KMS-11 (cell line): ENCODE data around the gene DHX35.

ENCODE experiments used
- H2AFZ ChIP-seq: fragments of 200-600 bp; sonication (generic); 2 replicates; pipeline ENCODE4 v1.6.1; 2016; ENCODE audit warnings: antibody characterized with exemption, mixed run types, low read depth
- H3K27ac ChIP-seq: fragments of 200-600 bp; sonication (generic); 2 replicates; pipeline ENCODE4 v1.6.1; 2016; ENCODE audit warnings: mild to moderate bottlenecking, mixed run types
- H3K27me3 ChIP-seq: fragments of 200-600 bp; sonication (generic); 2 replicates; pipeline ENCODE4 v1.6.1; 2017; ENCODE audit warnings: mild to moderate bottlenecking, low read depth, mixed run types, moderate library complexity; ENCODE audit not compliant: insufficient read depth
- H3K36me3 ChIP-seq: fragments of 200-600 bp; sonication (generic); 2 replicates; pipeline ENCODE4 v1.6.1; 2017; ENCODE audit warnings: mild to moderate bottlenecking, mixed run types; ENCODE audit not compliant: insufficient read depth
- H3K4me1 ChIP-seq: fragments of 200-600 bp; sonication (generic); 2 replicates; pipeline ENCODE4 v1.6.1; 2016; ENCODE audit warnings: mild to moderate bottlenecking, low read depth, mixed run types; ENCODE audit not compliant: poor library complexity, severe bottlenecking
- H3K4me2 ChIP-seq: fragments of 200-600 bp; sonication (generic); 2 replicates; pipeline ENCODE4 v1.7.0; 2016; ENCODE audit warnings: mild to moderate bottlenecking, mixed run types
- H3K4me3 ChIP-seq: fragments of 200-600 bp; sonication (generic); IDR thresholded peaks from 2 replicates; pipeline ENCODE4 v1.6.1; 2017; ENCODE audit warnings: low read depth, low read length, mixed read lengths; ENCODE audit not compliant: insufficient read depth
- H3K79me2 ChIP-seq: fragments of 200-600 bp; sonication (generic); 2 replicates; pipeline ENCODE4 v1.6.1; 2016; ENCODE audit warnings: low read depth, mixed run types; ENCODE audit not compliant: insufficient read depth
- H3K9ac ChIP-seq: fragments of 200-600 bp; sonication (generic); 2 replicates; pipeline ENCODE4 v1.6.1; 2016; ENCODE audit warnings: mild to moderate bottlenecking, mixed run types
- H4K20me1 ChIP-seq: fragments of 200-600 bp; sonication (generic); 2 replicates; pipeline ENCODE4 v1.6.1; 2016; ENCODE audit warnings: mild to moderate bottlenecking, mixed run types; ENCODE audit not compliant: insufficient read depth
- CTCF ChIP-seq: fragments of 200-600 bp; sonication (generic); conservative IDR thresholded peaks from 2 replicates; pipeline ENCODE4 v1.6.1; 2017; ENCODE audit warnings: low read depth, mild to moderate bottlenecking, antibody characterized with exemption, low read length, moderate library complexity, mixed read lengths

DHX35 gene

GRCh38 chr20:39010496-39010895, 48.4 kb downstream of the DHX35 start:
- H3K36me3 ChIP-seq: 0 out of 2 replicates have a peak, but pooled peaks cover 4% of the 10 kb centered on the region
- no peak overlapping the region for H3K4me2 ChIP-seq
- no peak overlapping the region for H3K27ac ChIP-seq
- no peaks in the 10 kb centered on the region for H3K27me3 ChIP-seq
- no peaks in the 10 kb centered on the region for H3K79me2 ChIP-seq
- no peak overlapping the region for H3K4me3 ChIP-seq
- H2AFZ ChIP-seq: no peak overlapping the region
- no peak overlapping the region for H3K9ac ChIP-seq
- no peaks in the 10 kb centered on the region for H4K20me1 ChIP-seq
- no peak for TF ChIP-seq CTCF
- H3K4me1 ChIP-seq: peaks cover 9% of the 10 kb centered on the region

- TF ChIP-seq CTCF: no peak
- H3K4me2 ChIP-seq: no peak overlapping the region
- H3K36me3 ChIP-seq: 0 out of 2 replicates have a peak, but pooled peaks cover 5% of the 10 kb centered on the region
Measured at GRCh38 chr20:39013662-39014109, 51.5 kb downstream of the DHX35 start.

GRCh38 chr20:39016041-39016440, 53.9 kb downstream of the DHX35 start:
- H4K20me1 ChIP-seq: peaks cover 4% of the 10 kb centered on the region; the same call in 1 of the 2 replicates
- H3K27ac ChIP-seq: no peak overlapping the region
- no peak overlapping the region for H3K4me3 ChIP-seq
- H3K4me1 ChIP-seq: peaks cover 27% of the 10 kb centered on the region
- no peaks in the 10 kb centered on the region for H3K27me3 ChIP-seq
- 0 out of 2 replicates have a peak, but pooled peaks cover 5% of the 10 kb centered on the region for H3K36me3 ChIP-seq
- no peaks in the 10 kb centered on the region for H3K79me2 ChIP-seq
- no peak overlapping the region for H2AFZ ChIP-seq
- TF ChIP-seq CTCF: no peak
- H3K9ac ChIP-seq: no peak overlapping the region
- H3K4me2 ChIP-seq: no peak overlapping the region

More at GRCh38 chr20:39013662-39014109, 51.5 kb downstream of the DHX35 start:
- H3K27ac ChIP-seq: no peak overlapping the region
- H3K27me3 ChIP-seq: no peaks in the 10 kb centered on the region
- no peaks in the 10 kb centered on the region for H4K20me1 ChIP-seq
- H3K4me3 ChIP-seq: no peak overlapping the region
- no peak overlapping the region for H2AFZ ChIP-seq
- H3K79me2 ChIP-seq: no peaks in the 10 kb centered on the region
- no peak overlapping the region for H3K9ac ChIP-seq
- peaks cover 4% of the 10 kb centered on the region for H3K4me1 ChIP-seq

GRCh38 chr20:39016506-39016905, 54.4 kb downstream of the DHX35 start:
- Histone ChIP-seq H4K20me1 (peaks cover 4% of the 10 kb centered on the region; the same call in 1 of the 2 replicates), H3K27me3 (no peaks in the 10 kb centered on the region), H3K27ac (no peak overlapping the region), H3K4me3 (no peak overlapping the region), H3K4me1 (peaks cover 32% of the 10 kb centered on the region), H3K9ac (no peak overlapping the region), H3K36me3 (0 out of 2 replicates have a peak, but pooled peaks cover 5% of the 10 kb centered on the region), H3K4me2 (no peak overlapping the region), H3K79me2 (no peaks in the 10 kb centered on the region), H2AFZ (no peak overlapping the region)
- no peak for TF ChIP-seq CTCF
